Lower leg skin (tissue), 4 donors: ENCODE results near the gene PRSS48. TPM values are rescaled to one million over a fixed set of nuclear protein-coding genes. Genes with fewer than 3 reads are reported as not detected.

ENCODE experiments used
- DNase-seq, 2 donors: peaks; one replicate each; pipeline ENCODE4 v3.0.0-alpha.2; 2019; ENCODE audit warnings: low spot score in 2 of 2
- H3K4me3 ChIP-seq: fragments of 200-600 bp; sonication (generic); 2 replicates; pipeline ENCODE4 v1.5.1; 2017; ENCODE audit warnings: mild to moderate bottlenecking, low read depth; ENCODE audit not compliant: poor library complexity, severe bottlenecking
- POLR2A ChIP-seq, 2 donors: fragments of 450-650 bp; IDR thresholded peaks; one replicate each; pipeline ENCODE4 v1.6.1; 2016 to 2017; ENCODE audit warnings: antibody characterized with exemption in 2 of 2, mild to moderate bottlenecking in 1 of 2, moderate library complexity in 1 of 2
- WGBS, 2 donors: methylation state at CpG; one replicate each; pipeline ENCODE4 v1.1.5; 2018; 5-methylcytosine and 5-hydroxymethylcytosine counted together
- intact Hi-C: fragments of 100-400 bp; cut with DNase I; formaldehyde crosslinking; loops from one replicate; pipeline ENCODE4 v1.15.0; 2023; ENCODE audit warnings: low total_unique reads
- total RNA-seq, 4 donors: library from RNA; depleted of rRNA; stranded (reverse); fragments of >200 nt; gene quantifications; one replicate each; pipeline ENCODE4 v1.1.0, GENCODE V29; 2016
- TF ChIP-seq, protein P1 (sequence below), 3 donors: fragments of 450-650 bp; IDR thresholded peaks; one replicate each; pipeline ENCODE4 v1.5.1; 2016; ENCODE audit warnings: antibody characterized with exemption in 3 of 3, mild to moderate bottlenecking in 3 of 3, moderate library complexity in 2 of 3

PRSS48 gene
- total RNA-seq, 4 donors from 2014 or later, result not detected

DNA sequence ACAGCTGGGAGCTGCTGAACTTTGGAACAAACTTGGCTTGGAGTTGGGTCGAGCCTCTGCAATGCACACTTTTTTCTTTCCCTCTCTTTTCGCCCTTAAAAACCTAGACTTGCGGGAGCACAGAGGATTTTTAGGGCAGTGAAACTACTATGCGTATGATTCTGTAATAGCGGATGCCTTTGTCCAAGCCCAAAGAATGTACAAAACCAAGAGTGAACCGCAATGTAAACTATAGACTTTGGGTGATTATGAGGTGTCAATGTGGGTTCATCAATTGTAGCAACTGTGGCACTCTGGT lies 48.9 kb downstream of the PRSS48 start:
- no peak for DNase-seq
- TF ChIP-seq, protein P1, sequence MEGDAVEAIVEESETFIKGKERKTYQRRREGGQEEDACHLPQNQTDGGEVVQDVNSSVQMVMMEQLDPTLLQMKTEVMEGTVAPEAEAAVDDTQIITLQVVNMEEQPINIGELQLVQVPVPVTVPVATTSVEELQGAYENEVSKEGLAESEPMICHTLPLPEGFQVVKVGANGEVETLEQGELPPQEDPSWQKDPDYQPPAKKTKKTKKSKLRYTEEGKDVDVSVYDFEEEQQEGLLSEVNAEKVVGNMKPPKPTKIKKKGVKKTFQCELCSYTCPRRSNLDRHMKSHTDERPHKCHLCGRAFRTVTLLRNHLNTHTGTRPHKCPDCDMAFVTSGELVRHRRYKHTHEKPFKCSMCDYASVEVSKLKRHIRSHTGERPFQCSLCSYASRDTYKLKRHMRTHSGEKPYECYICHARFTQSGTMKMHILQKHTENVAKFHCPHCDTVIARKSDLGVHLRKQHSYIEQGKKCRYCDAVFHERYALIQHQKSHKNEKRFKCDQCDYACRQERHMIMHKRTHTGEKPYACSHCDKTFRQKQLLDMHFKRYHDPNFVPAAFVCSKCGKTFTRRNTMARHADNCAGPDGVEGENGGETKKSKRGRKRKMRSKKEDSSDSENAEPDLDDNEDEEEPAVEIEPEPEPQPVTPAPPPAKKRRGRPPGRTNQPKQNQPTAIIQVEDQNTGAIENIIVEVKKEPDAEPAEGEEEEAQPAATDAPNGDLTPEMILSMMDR (IDR thresholded peaks at IDR 0.05), result no peak
- no peak for TF ChIP-seq POLR2A (IDR thresholded peaks at IDR 0.05)
- 28 to 50% methylated on average over 6 of the region's 6 CpGs for WGBS, 2 donors
- intact Hi-C loops, result no loop called here
- peak overlapping the region; percentile 58 for H3K4me3 ChIP-seq

DNA sequence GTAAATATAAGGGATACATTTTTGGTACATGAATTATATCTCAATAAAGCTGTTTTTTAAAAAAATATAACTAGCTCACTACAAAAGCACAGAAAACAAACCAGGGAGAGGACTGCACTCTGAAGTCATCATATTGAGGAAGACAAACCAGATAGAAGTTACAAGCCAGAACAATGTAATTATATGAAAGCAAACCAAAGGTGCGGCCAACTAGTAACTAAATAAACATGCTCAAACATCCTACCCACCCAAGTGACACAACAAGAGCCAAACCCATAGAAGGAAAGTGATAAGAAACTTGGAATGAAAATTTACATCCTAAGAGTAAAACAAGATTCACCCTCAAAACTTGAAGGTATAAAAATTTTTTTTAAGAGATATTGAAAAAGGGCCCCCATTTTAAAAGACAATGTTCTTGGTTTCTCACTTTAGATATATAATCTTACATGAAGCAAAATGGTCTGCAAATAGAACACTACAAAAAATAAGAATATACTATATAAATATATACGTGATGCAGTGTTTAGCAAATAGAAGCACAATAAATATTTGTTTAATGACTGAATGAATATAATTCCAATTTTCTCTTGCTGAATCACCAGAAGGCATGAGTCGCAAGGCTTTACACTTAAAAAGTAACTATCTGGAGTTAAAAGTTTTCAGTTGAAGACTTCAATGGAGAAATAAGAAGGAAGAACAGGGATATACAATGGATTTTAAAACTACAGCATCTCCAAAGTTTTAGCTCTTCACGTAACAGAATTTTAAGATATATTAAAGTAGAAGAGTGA lies 52.5 kb downstream of the PRSS48 start:
- TF ChIP-seq POLR2A (IDR thresholded peaks at IDR 0.05), result no peak
- TF ChIP-seq, protein P1 (IDR thresholded peaks at IDR 0.05), result no peak
- 77 to 84% methylated on average over 4 of the region's 4 CpGs for WGBS, 2 donors
- intact Hi-C loops, result no loop called here
- no peak overlapping the region for H3K4me3 ChIP-seq
- no peak for DNase-seq

GRCh38 chr4:151331276-151332042 lies 54.5 kb downstream of the PRSS48 start:
- DNase-seq, result no peak
- no peak overlapping the region for H3K4me3 ChIP-seq
- intact Hi-C loops, result no loop called here
- 76 to 87% methylated on average over 1 of the region's 1 CpG for WGBS, 2 donors
- TF ChIP-seq POLR2A (IDR thresholded peaks at IDR 0.05), result no peak
- TF ChIP-seq, protein P1 (IDR thresholded peaks at IDR 0.05), result no peak

GRCh38 chr4:151339467-151339866 lies 62.5 kb downstream of the PRSS48 start:
- 62 to 72% methylated on average over 2 of the region's 2 CpGs for WGBS, 2 donors
- TF ChIP-seq, protein P1 (IDR thresholded peaks at IDR 0.05), result no peak
- no peak for TF ChIP-seq POLR2A (IDR thresholded peaks at IDR 0.05)

GRCh38 chr4:151340751-151341385 lies 63.9 kb downstream of the PRSS48 start:
- intact Hi-C loops, result no loop called here
- TF ChIP-seq, protein P1 (IDR thresholded peaks at IDR 0.05), result no peak
- TF ChIP-seq POLR2A (IDR thresholded peaks at IDR 0.05), result no peak
- 88 to 92% methylated on average over 5 of the region's 5 CpGs for WGBS, 2 donors
- no peak for DNase-seq
- no peak overlapping the region for H3K4me3 ChIP-seq

More at GRCh38 chr4:151339467-151339866, 62.5 kb downstream of the PRSS48 start:
- intact Hi-C loops, result no loop called here
- H3K4me3 ChIP-seq, result no peak overlapping the region
- no peak for DNase-seq

Other genes starting within 250 kb of the PRSS48 start
- 1,000 to 10,000 TPM; 2,776 to 4,436 (median 3,829) TPM for gene RPS3A, start 177.5 kb upstream of the PRSS48 start, total RNA-seq
- gene SH3D19, start 48.4 kb downstream of the PRSS48 start, total RNA-seq, result 10 to 100 TPM; 70.8 to 82.5 (median 78.6) TPM
- gene FHIP1A, start 132.0 kb downstream of the PRSS48 start, total RNA-seq, result 100 to 1,000 TPM in 3 of 4 donors, 10 to 100 TPM in 1; 83.0 to 142 (median 118) TPM